K562 (cell line): ENCODE data around the gene PUS7L. TPM values are rescaled to one million over a fixed set of nuclear protein-coding genes. Genes with fewer than 3 reads are reported as not detected.

ENCODE experiments used
- ATAC-seq: fragments of 200-7000 bp; cut with Tn5 transposase; 3 replicates; pipeline ENCODE4 v1.9.1; 2020; ENCODE audit warnings: moderate library complexity
- BruUV-seq: library from RNA; stranded (reverse); fragments of 400-500 nt; replicated peaks from 2 replicates; lab custom pipeline; 2021; lab: Mats Ljungman, UMichigan
- CTCF ChIA-PET: fragments of 300-600 bp; formaldehyde crosslinking; extraction: SDS; loops from one replicate; lab custom pipeline; 2021; ENCODE audit warnings: low intra/inter-chr PET ratio; lab: Yijun Ruan, JAX
- POLR2A ChIA-PET: fragments of 300-600, 350-650 bp; sonication (Branson Sonifier 250); formaldehyde crosslinking; extraction: SDS; loops from one replicate; lab custom pipeline; 2021; ENCODE audit warnings: antibody characterized with exemption, inconsistent platforms; lab: Yijun Ruan, JAX
- DNase-seq, 4 experiments: peaks; one replicate each; pipeline versions ENCODE4 v3.0.0 to v3.0.0-alpha.2; 2011 to 2018; ENCODE audit warnings: low spot score in 3 of 4, mixed read lengths in 3 of 4; ENCODE audit errors: extremely low read depth in 1 of 4
- FAIRE-seq: peaks from 2 replicates; lab custom pipeline; 2011; peaks lifted over from hg19 to GRCh38; lab: Jason Lieb, UNC
- H2AFZ ChIP-seq: 2 replicates; pipeline ENCODE4 v1.6.0; 2011; ENCODE audit warnings: low read depth, low read length, control low read depth, inconsistent platforms
- H3K27ac ChIP-seq: fragments of 200-600 bp; 3 replicates; pipeline ENCODE4 v1.8.0; 2011; ENCODE audit warnings: low read depth, mild to moderate bottlenecking, control low read depth, inconsistent platforms, low read length, moderate library complexity, mixed read lengths; ENCODE audit errors: extremely low read depth
- H3K27me3 ChIP-seq, 2 experiments: fragments of 300-600 bp in 1 of 2; 2 replicates in 1 of 2; 3 replicates in 1 of 2; pipeline versions ENCODE4 v1.6.0 to v1.8.0; 2011; ENCODE audit warnings: inconsistent platforms in 2 of 2, low read length in 2 of 2, mild to moderate bottlenecking in 1 of 2, mixed read lengths in 1 of 2, moderate library complexity in 1 of 2; ENCODE audit not compliant: control insufficient read depth in 2 of 2, insufficient read depth in 2 of 2
- H3K36me3 ChIP-seq: fragments of 300-600 bp; 3 replicates; pipeline ENCODE4 v1.8.0; 2011; ENCODE audit warnings: mild to moderate bottlenecking, low read length, inconsistent platforms; ENCODE audit not compliant: control insufficient read depth, insufficient read depth
- H3K4me1 ChIP-seq, 2 experiments: fragments of 200-600 bp in 1 of 2; replicated peaks in 1 of 2; 2 replicates in 1 of 2; 3 replicates in 1 of 2; pipeline versions ENCODE4 v1.5.1 to v1.8.0; 2011; ENCODE audit warnings: inconsistent platforms in 2 of 2, low read length in 2 of 2, mild to moderate bottlenecking in 1 of 2, mixed read lengths in 1 of 2, moderate library complexity in 1 of 2; ENCODE audit not compliant: control insufficient read depth in 2 of 2, insufficient read depth in 2 of 2
- H3K4me2 ChIP-seq: 2 replicates; pipeline ENCODE4 v1.6.1; 2011; ENCODE audit warnings: low read length, control low read depth, inconsistent platforms, mixed read lengths; ENCODE audit not compliant: insufficient read depth
- H3K4me3 ChIP-seq: fragments of 200-600 bp; sonication (generic), shearing (Covaris generic); 2 replicates; pipeline ENCODE4 v1.5.1; 2016; ENCODE audit warnings: control low read depth, inconsistent platforms
- H3K79me2 ChIP-seq: fragments of 200-600 bp; 3 replicates; pipeline ENCODE4 v1.8.0; 2011; ENCODE audit warnings: low read length, inconsistent platforms; ENCODE audit not compliant: control insufficient read depth, insufficient read depth
- H3K9ac ChIP-seq, 2 experiments: 2 replicates each; pipeline versions ENCODE4 v1.6.0 to v1.6.1; 2011; ENCODE audit warnings: low read depth in 2 of 2, low read length in 2 of 2, control low read depth in 1 of 2, inconsistent platforms in 1 of 2, mild to moderate bottlenecking in 1 of 2, mixed read lengths in 1 of 2; ENCODE audit not compliant: insufficient read depth in 1 of 2
- H3K9me1 ChIP-seq: one replicate; pipeline ENCODE4 v1.6.0; 2011; ENCODE audit warnings: inconsistent platforms, mild to moderate bottlenecking, low read length, moderate library complexity; ENCODE audit not compliant: control insufficient read depth, insufficient read depth
- H3K9me3 ChIP-seq: replicated peaks from 2 replicates; pipeline ENCODE4 v1.5.1; 2011; ENCODE audit warnings: low read depth, low read length, inconsistent platforms; ENCODE audit not compliant: control insufficient read depth, insufficient read depth
- H4K20me1 ChIP-seq: replicated peaks from 2 replicates; pipeline ENCODE4 v1.6.1; 2011; ENCODE audit warnings: low read length, inconsistent platforms, mixed read lengths; ENCODE audit not compliant: control insufficient read depth, insufficient read depth
- CTBP1 ChIP-seq: fragments of 450-650 bp; IDR thresholded peaks from 2 replicates; pipeline ENCODE4 v1.6.1; 2016; ENCODE audit warnings: borderline replicate concordance
- DLX4 ChIP-seq: fragments of 250-450 bp; sonication (Bioruptor Pico); IDR thresholded peaks from 2 replicates; pipeline ENCODE4 v1.6.1; 2021; ENCODE audit warnings: mild to moderate bottlenecking
- ELK1 ChIP-seq: sonication (generic); formaldehyde crosslinking; IDR thresholded peaks from 2 replicates; pipeline ENCODE4 v1.8.1; 2022; ENCODE audit warnings: missing genetic modification reagents
- ETV1 ChIP-seq: fragments of 450-650 bp; conservative IDR thresholded peaks from 2 replicates; pipeline ENCODE4 v1.6.1; 2016; ENCODE audit warnings: missing genetic modification characterization, control low read depth, low read depth, missing compliant biosample characterization
- HDAC8 ChIP-seq: fragments of 450-650 bp; IDR thresholded peaks from 2 replicates; pipeline ENCODE4 v1.6.1; 2016; ENCODE audit warnings: mild to moderate bottlenecking, missing genetic modification characterization, moderate library complexity, missing compliant biosample characterization
- MBD1 ChIP-seq: fragments of 250-450 bp; sonication (Bioruptor Pico); IDR thresholded peaks from 2 replicates; pipeline ENCODE4 v1.8.0; 2022; ENCODE audit warnings: inconsistent platforms
- MXD1 ChIP-seq: fragments of 250-450 bp; sonication (Bioruptor Pico); IDR thresholded peaks from 2 replicates; pipeline ENCODE4 v1.8.0; 2021; ENCODE audit warnings: borderline replicate concordance, mild to moderate bottlenecking, moderate library complexity; ENCODE audit not compliant: poor library complexity, severe bottlenecking
- SIN3B ChIP-seq: fragments of 450-650 bp; IDR thresholded peaks from 2 replicates; pipeline ENCODE4 v1.6.1; 2017; ENCODE audit warnings: low read depth, mild to moderate bottlenecking, moderate library complexity
- SMAD3 ChIP-seq: fragments of 450-650 bp; formaldehyde crosslinking; conservative IDR thresholded peaks from 2 replicates; pipeline ENCODE4 v1.4.0; 2020; ENCODE audit warnings: mild to moderate bottlenecking
- SRSF1 ChIP-seq: fragments of 200-400 bp; formaldehyde crosslinking; IDR thresholded peaks from 2 replicates; pipeline ENCODE4 v1.6.1; 2017; ENCODE audit warnings: mild to moderate bottlenecking, low read depth, low read length, moderate library complexity
- ZBTB12 ChIP-seq: fragments of 250-450 bp; sonication (Bioruptor Pico); IDR thresholded peaks from 2 replicates; pipeline ENCODE4 v1.4.0; 2020
- ZNF217 ChIP-seq: sonication (generic); formaldehyde crosslinking; IDR thresholded peaks from 2 replicates; pipeline ENCODE4 v1.8.0; 2022; ENCODE audit warnings: mild to moderate bottlenecking, missing genetic modification reagents
- WGBS: fragments of 100-300 bp; shearing (Covaris generic); methylation state at CpG from one replicate; pipeline ENCODE4 v1.1.6; 2016; ENCODE audit warnings: low coverage, mixed read lengths; ENCODE audit not compliant: insufficient coverage; ENCODE audit errors: missing lambda C conversion rate; 5-methylcytosine and 5-hydroxymethylcytosine counted together
- in situ Hi-C: fragments of 300-500 bp; cut with MboI; formaldehyde crosslinking; loops from 4 replicates; pipeline ENCODE4 v1.15.0; 2018; ENCODE audit warnings: inconsistent platforms, mixed read lengths
- intact Hi-C: fragments of 100-400 bp; cut with micrococcal nuclease; formaldehyde crosslinking; loops from 2 replicates; pipeline ENCODE4 v1.14.2; 2022
- polyA plus RNA-seq, 8 experiments: library from polyadenylated mRNA; depleted of rRNA in 4 of 8; stranded (reverse) in 5 of 8; unstranded in 3 of 8; fragments of >200 nt; fragmentation: Nextera tagmentation in 2 of 8; fragmentation: Illumina TruSeq in 1 of 8; extraction: Ambion mirVana in 2 of 8; extraction: Trizol in 1 of 8; gene quantifications; 2 replicates each; pipeline versions ENCODE4 v1.2.1 to v1.2.3, GENCODE V29; 2011 to 2014; ENCODE audit warnings: inconsistent platforms in 1 of 8, missing spikeins in 1 of 8
- total RNA-seq, 7 experiments: library from RNA; depleted of rRNA in 6 of 7; stranded (reverse); fragments of >200 nt in 6 of 7; fragmentation: Illumina TruSeq in 2 of 7; extraction: Trizol in 2 of 7; gene quantifications; 2 replicates each; pipeline versions ENCODE4 v1.2.1 to v1.2.3, GENCODE V29; 2011 to 2021; ENCODE audit warnings: low replicate concordance in 1 of 7

PUS7L gene
- total and polyA plus RNA-seq, 9 of the 15 experiments (the other 6 are each of a cell fraction or from before 2014, with no cell fraction given), result 10.8 to 53.3 (median 25.2) TPM

GRCh38 chr12:43749016-43749415 lies 9.6 kb downstream of the PUS7L start:
- in situ Hi-C loops, result no loop called here
- POLR2A ChIA-PET, result interaction anchor here (1.5 kb wide), 1 partner anchor 9 kb away, joined by 4 read pairs; the partner anchor contains the start of genes IRAK4 and PUS7L

More at GRCh38 chr12:43749016-43749415, 9.6 kb downstream of the PUS7L start:
- no peak overlapping the region for H3K4me3 ChIP-seq
- CTCF ChIA-PET, result no interaction called here
- no peaks in the 10 kb centered on the region for H4K20me1 ChIP-seq
- H3K36me3 ChIP-seq, result peaks cover 59% of the 10 kb centered on the region
- peaks cover 5% of the 10 kb centered on the region; the same call in 1 of the 2 replicates for H3K9me3 ChIP-seq
- H3K27ac ChIP-seq, result no peak overlapping the region
- TF ChIP-seq CTBP1 (no peak), DLX4 (CRISPR knock-in tag) (no peak), MXD1 (CRISPR knock-in tag) (no peak), ZBTB12 (CRISPR knock-in tag) (no peak), SMAD3 (no peak), MBD1 (CRISPR knock-in tag) (no peak), ETV1 (tag) (no peak), SIN3B (no peak), ZNF217 (CRISPR knock-in tag) (no peak), SRSF1 (no peak), HDAC8 (tag) (no peak), ELK1 (CRISPR knock-in tag) (no peak)
- TF ChIP-seq, all 486 proteins: peak for 0
- Histone ChIP-seq H3K4me2 (no peak overlapping the region), H3K79me2 (peaks cover 26% of the 10 kb centered on the region), H2AFZ (no peak overlapping the region), H3K9ac (no peak overlapping the region), H3K27me3 (no peaks in the 10 kb centered on the region), H3K9me1 (no peaks in the 10 kb centered on the region), H3K4me1 (no peaks in the 10 kb centered on the region; a peak in 2 of 5 replicates)
- intact Hi-C loops, result no loop called here
- ATAC-seq (no peak), FAIRE-seq (no peak), DNase-seq (no peak)
- BruUV-seq, result no TSS peak
- 75% methylated on average over 5 of the region's 5 CpGs for WGBS
